KMS-11 (cell line): Measurements from ENCODE around the gene GLTP.
"Not testable (repeated sequence)": the region's sequence is repeated elsewhere in the genome, so short reads cannot be mapped to it uniquely, and the experiment has no call there.

Experiments
- H2AFZ ChIP-seq: fragments of 200-600 bp; sonication (generic); 2 replicates; pipeline ENCODE4 v1.6.1; 2016; ENCODE audit warnings: antibody characterized with exemption, mixed run types, low read depth
- H3K27ac ChIP-seq: fragments of 200-600 bp; sonication (generic); 2 replicates; pipeline ENCODE4 v1.6.1; 2016; ENCODE audit warnings: mild to moderate bottlenecking, mixed run types
- H3K27me3 ChIP-seq: fragments of 200-600 bp; sonication (generic); 2 replicates; pipeline ENCODE4 v1.6.1; 2017; ENCODE audit warnings: mild to moderate bottlenecking, low read depth, mixed run types, moderate library complexity; ENCODE audit not compliant: insufficient read depth
- H3K36me3 ChIP-seq: fragments of 200-600 bp; sonication (generic); 2 replicates; pipeline ENCODE4 v1.6.1; 2017; ENCODE audit warnings: mild to moderate bottlenecking, mixed run types; ENCODE audit not compliant: insufficient read depth
- H3K4me1 ChIP-seq: fragments of 200-600 bp; sonication (generic); 2 replicates; pipeline ENCODE4 v1.6.1; 2016; ENCODE audit warnings: mild to moderate bottlenecking, low read depth, mixed run types; ENCODE audit not compliant: poor library complexity, severe bottlenecking
- H3K4me2 ChIP-seq: fragments of 200-600 bp; sonication (generic); 2 replicates; pipeline ENCODE4 v1.7.0; 2016; ENCODE audit warnings: mild to moderate bottlenecking, mixed run types
- H3K4me3 ChIP-seq: fragments of 200-600 bp; sonication (generic); IDR thresholded peaks from 2 replicates; pipeline ENCODE4 v1.6.1; 2017; ENCODE audit warnings: low read depth, low read length, mixed read lengths; ENCODE audit not compliant: insufficient read depth
- H3K79me2 ChIP-seq: fragments of 200-600 bp; sonication (generic); 2 replicates; pipeline ENCODE4 v1.6.1; 2016; ENCODE audit warnings: low read depth, mixed run types; ENCODE audit not compliant: insufficient read depth
- H3K9ac ChIP-seq: fragments of 200-600 bp; sonication (generic); 2 replicates; pipeline ENCODE4 v1.6.1; 2016; ENCODE audit warnings: mild to moderate bottlenecking, mixed run types
- H4K20me1 ChIP-seq: fragments of 200-600 bp; sonication (generic); 2 replicates; pipeline ENCODE4 v1.6.1; 2016; ENCODE audit warnings: mild to moderate bottlenecking, mixed run types; ENCODE audit not compliant: insufficient read depth
- CTCF ChIP-seq: fragments of 200-600 bp; sonication (generic); conservative IDR thresholded peaks from 2 replicates; pipeline ENCODE4 v1.6.1; 2017; ENCODE audit warnings: low read depth, mild to moderate bottlenecking, antibody characterized with exemption, low read length, moderate library complexity, mixed read lengths

GLTP gene

GRCh38 chr12:109870648-109871047 lies 9.7 kb downstream of the GLTP start:
- no peak overlapping the region for H3K4me2 ChIP-seq
- no peaks in the 10 kb centered on the region for H3K27me3 ChIP-seq
- no peak overlapping the region for H3K27ac ChIP-seq
- no peak overlapping the region for H2AFZ ChIP-seq
- H3K9ac ChIP-seq, result no peak overlapping the region
- H3K4me1 ChIP-seq, result peaks cover 27% of the 10 kb centered on the region
- H4K20me1 ChIP-seq, result no peaks in the 10 kb centered on the region
- TF ChIP-seq CTCF, result no peak
- H3K4me3 ChIP-seq, result no peak overlapping the region
- no peaks in the 10 kb centered on the region for H3K36me3 ChIP-seq
- H3K79me2 ChIP-seq, result no peaks in the 10 kb centered on the region

DNA sequence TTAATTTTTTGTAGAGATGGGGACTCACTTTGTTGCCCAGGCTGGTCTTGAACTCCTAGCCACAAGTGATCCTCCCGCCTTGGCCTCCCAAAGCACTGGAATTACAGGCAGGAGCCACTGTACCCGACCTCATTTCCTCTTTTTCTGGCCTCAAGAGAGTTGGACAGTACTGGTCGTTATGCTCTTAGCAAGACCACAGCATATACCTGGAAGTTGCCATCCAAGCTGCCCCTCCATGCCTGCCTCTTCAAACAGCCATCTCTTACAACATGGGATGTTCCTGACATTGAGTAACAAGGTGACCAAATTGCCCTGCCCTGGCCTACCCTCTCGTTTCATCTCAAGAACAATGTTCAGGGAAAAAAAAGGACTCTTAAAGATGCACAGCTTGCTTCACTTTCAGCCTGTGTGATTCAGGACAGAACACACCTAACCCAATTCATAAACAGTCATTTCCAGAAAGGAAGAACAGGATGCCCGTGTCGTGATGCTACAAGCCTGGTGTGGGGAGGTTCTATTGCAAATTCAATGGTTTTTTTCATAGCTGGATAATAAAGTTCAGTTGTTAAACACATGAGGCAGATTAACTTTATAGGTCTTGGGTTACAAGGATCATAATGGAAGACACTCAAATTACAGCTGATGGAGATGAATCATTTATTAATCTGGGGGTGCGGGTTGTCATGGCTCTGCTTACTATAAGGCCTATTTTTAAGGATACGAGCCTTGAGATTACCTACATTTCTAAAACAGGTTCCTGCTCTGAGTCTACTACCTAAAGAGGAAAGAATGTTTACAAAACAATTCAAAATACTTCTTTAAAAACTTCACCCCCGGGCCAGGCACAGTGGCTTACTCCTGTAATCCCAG lies 11.9 kb downstream of the GLTP start:
- TF ChIP-seq CTCF, result no peak
- peaks cover 7% of the 10 kb centered on the region for H3K4me1 ChIP-seq
- no peak overlapping the region for H3K27ac ChIP-seq
- no peak overlapping the region for H3K9ac ChIP-seq
- H3K27me3 ChIP-seq, result no peaks in the 10 kb centered on the region
- H3K4me2 ChIP-seq, result no peak overlapping the region
- no peaks in the 10 kb centered on the region for H3K36me3 ChIP-seq
- H3K4me3 ChIP-seq, result no peak overlapping the region
- no peak overlapping the region for H2AFZ ChIP-seq
- no peaks in the 10 kb centered on the region for H4K20me1 ChIP-seq
- H3K79me2 ChIP-seq, result no peaks in the 10 kb centered on the region

- Histone ChIP-seq H3K36me3 (no peaks in the 10 kb centered on the region), H3K4me1 (no peaks in the 10 kb centered on the region), H3K79me2 (no peaks in the 10 kb centered on the region), H3K27ac (no peak overlapping the region), H3K9ac (no peak overlapping the region), H3K4me3 (no peak overlapping the region), H3K4me2 (no peak overlapping the region), H2AFZ (no peak overlapping the region), H3K27me3 (no peaks in the 10 kb centered on the region), H4K20me1 (no peaks in the 10 kb centered on the region)
- no peak for TF ChIP-seq CTCF
Measured at GRCh38 chr12:109864916-109865315, 15.4 kb downstream of the GLTP start.

DNA sequence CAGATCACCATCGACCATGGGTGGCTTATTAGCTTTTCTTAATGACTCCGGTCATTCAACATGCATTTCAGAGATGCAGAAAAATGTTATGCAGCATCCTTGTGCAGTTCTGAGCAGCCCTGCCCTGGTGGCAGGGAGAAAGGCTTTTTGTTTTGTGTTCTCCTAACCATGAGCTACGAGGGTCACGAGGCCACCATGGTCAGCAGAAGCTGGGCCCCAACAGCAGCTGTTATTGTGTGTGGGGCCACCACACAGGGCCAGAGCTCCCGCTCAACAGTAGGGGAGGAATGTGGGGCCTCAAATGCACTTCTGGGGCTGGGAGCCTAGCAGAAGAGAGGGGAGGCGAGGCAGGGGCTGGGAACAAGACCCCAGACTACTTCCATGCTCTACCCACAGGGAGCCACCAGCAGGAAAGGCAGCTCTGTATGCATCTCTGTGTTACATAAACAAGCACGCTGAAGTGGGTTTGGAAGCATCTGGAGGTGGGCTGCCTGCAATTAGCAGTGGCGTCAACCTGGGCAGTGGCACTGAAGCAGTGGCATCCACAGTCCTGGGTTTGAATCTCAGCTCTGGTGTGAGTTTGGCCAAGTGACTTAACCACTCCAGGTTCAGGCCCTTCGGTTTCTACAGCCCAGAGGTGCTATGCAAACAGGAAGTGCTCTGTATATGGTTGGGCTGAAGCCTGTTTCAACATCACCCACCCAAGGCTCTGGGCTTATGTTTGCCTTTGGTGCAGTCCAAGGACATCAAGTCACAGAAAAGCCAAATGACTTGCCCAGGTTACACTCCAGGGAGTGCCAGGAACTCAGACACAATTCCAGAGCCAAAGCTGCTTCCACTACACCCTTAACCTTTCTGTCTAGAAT lies 16.3 kb downstream of the GLTP start:
- no peak overlapping the region for H2AFZ ChIP-seq
- H4K20me1 ChIP-seq, result no peaks in the 10 kb centered on the region
- no peaks in the 10 kb centered on the region for H3K4me1 ChIP-seq
- H3K36me3 ChIP-seq, result no peaks in the 10 kb centered on the region
- H3K27ac ChIP-seq, result no peak overlapping the region
- no peaks in the 10 kb centered on the region for H3K79me2 ChIP-seq
- no peak for TF ChIP-seq CTCF
- H3K27me3 ChIP-seq, result no peaks in the 10 kb centered on the region
- no peak overlapping the region for H3K4me3 ChIP-seq
- no peak overlapping the region for H3K4me2 ChIP-seq
- H3K9ac ChIP-seq, result no peak overlapping the region

DNA sequence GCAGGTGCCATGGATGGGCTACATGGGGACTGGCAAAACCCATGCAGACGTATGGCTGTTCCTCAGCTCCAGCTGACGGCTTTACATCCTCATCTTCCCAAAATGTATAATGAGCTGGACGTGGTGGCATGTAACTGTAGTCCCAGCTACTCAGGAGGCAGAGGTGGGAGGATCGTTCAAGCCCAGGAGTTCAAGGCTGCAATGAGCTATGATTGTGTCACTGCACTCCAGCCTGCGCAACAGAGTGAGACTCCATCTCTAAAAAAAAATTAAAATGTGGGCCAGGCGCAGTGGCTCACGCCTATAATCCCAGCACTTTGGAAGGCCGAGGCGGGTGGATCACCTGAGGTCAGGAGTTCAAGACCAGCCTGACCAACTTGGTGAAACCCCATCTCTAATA lies 17.9 kb downstream of the GLTP start:
- H3K4me1 ChIP-seq, H4K20me1 ChIP-seq, H3K4me3 ChIP-seq, H3K27me3 ChIP-seq, H3K27ac ChIP-seq, H3K79me2 ChIP-seq, H3K36me3 ChIP-seq, H2AFZ ChIP-seq, H3K4me2 ChIP-seq, H3K9ac ChIP-seq: not testable (repeated sequence)
